GM12878 (cell line): ENCODE results near the gene TENT4B. TPM values are rescaled to one million over a fixed set of nuclear protein-coding genes. Genes with fewer than 3 reads are reported as not detected.

Experiments
- ATAC-seq: fragments of 200-7000 bp; cut with Tn5 transposase; 3 replicates; pipeline ENCODE4 v1.9.1; 2020; ENCODE audit warnings: mild to moderate bottlenecking, moderate library complexity
- BruUV-seq: library from RNA; stranded (reverse); fragments of 400-500 nt; replicated peaks from 2 replicates; lab custom pipeline; 2021; lab: Mats Ljungman, UMichigan
- CTCF ChIA-PET: fragments of 300-600 bp; sonication (Branson Sonifier 250); formaldehyde crosslinking; extraction: SDS; loops from one replicate; lab custom pipeline; 2021; ENCODE audit warnings: inconsistent platforms; lab: Yijun Ruan, JAX
- POLR2A ChIA-PET: fragments of 350-600 bp; formaldehyde crosslinking; extraction: SDS; loops from one replicate; lab custom pipeline; 2021; ENCODE audit warnings: inconsistent platforms; lab: Charles Lee
- RAD21 ChIA-PET: fragments of 300-600 bp; sonication (Branson Sonifier 250); formaldehyde crosslinking; loops from one replicate; lab custom pipeline; 2023; ENCODE audit warnings: antibody characterized with exemption; ENCODE audit not compliant: unreplicated experiment; lab: Charles Lee
- SMC1A ChIA-PET: fragments of 300-600 bp; sonication (Branson Sonifier 250); formaldehyde crosslinking; loops from one replicate; lab custom pipeline; 2023; ENCODE audit not compliant: unreplicated experiment, uncharacterized antibody; lab: Charles Lee
- DNase-seq: peaks from one replicate; pipeline ENCODE4 v3.0.0-alpha.2; 2011; ENCODE audit warnings: low read depth, low spot score
- FAIRE-seq: peaks from 3 replicates; lab custom pipeline; 2011; peaks lifted over from hg19 to GRCh38; lab: Jason Lieb, UNC
- H2AFZ ChIP-seq: 2 replicates; pipeline ENCODE4 v1.6.0; 2011; ENCODE audit warnings: low read depth, low read length, control low read depth; ENCODE audit not compliant: control insufficient read depth
- H3K27ac ChIP-seq: 2 replicates; pipeline ENCODE4 v1.5.1; 2011; ENCODE audit warnings: control low read depth; ENCODE audit not compliant: control insufficient read depth, insufficient read depth
- H3K27me3 ChIP-seq, 2 experiments: replicated peaks in 1 of 2; 2 replicates each; pipeline versions ENCODE4 v1.6.0 to v1.6.1; 2011; ENCODE audit warnings: low read length in 1 of 2; ENCODE audit not compliant: control insufficient read depth in 2 of 2, insufficient read depth in 2 of 2
- H3K36me3 ChIP-seq, 2 experiments: 2 replicates each; pipeline ENCODE4 v1.5.1; 2011; ENCODE audit warnings: low read length in 1 of 2; ENCODE audit not compliant: control insufficient read depth in 2 of 2, insufficient read depth in 2 of 2
- H3K4me1 ChIP-seq: 2 replicates; pipeline ENCODE4 v1.6.1; 2011; ENCODE audit warnings: mild to moderate bottlenecking, low read length, moderate library complexity, mixed read lengths; ENCODE audit not compliant: control insufficient read depth, insufficient read depth
- H3K4me2 ChIP-seq: 2 replicates; pipeline ENCODE4 v1.6.0; 2011; ENCODE audit warnings: control low read depth; ENCODE audit not compliant: control insufficient read depth, insufficient read depth
- H3K4me3 ChIP-seq: fragments of 200-600 bp; sonication (generic); 2 replicates; pipeline ENCODE4 v1.5.1; 2016
- H3K79me2 ChIP-seq: 2 replicates; pipeline ENCODE4 v1.6.0; 2011; ENCODE audit warnings: low read length; ENCODE audit not compliant: control insufficient read depth, insufficient read depth
- H3K9ac ChIP-seq: 2 replicates; pipeline ENCODE4 v1.8.0; 2011; ENCODE audit warnings: low read length, control low read depth, mixed read lengths; ENCODE audit not compliant: control insufficient read depth, insufficient read depth
- H3K9me3 ChIP-seq: replicated peaks from 3 replicates; pipeline ENCODE4 v1.5.1; 2011; ENCODE audit warnings: mild to moderate bottlenecking, low read length; ENCODE audit not compliant: control insufficient read depth, insufficient read depth
- H4K20me1 ChIP-seq: 2 replicates; pipeline ENCODE4 v1.6.0; 2011; ENCODE audit not compliant: control insufficient read depth, insufficient read depth
- BRCA1 ChIP-seq: IDR thresholded peaks from 2 replicates; pipeline ENCODE4 v1.6.1; 2011; ENCODE audit warnings: low read depth, low read length, improper control_type of control experiment
- CEBPB ChIP-seq, 2 experiments: fragments of 150-350 bp in 1 of 2; IDR thresholded peaks; 2 replicates each; pipeline ENCODE4 v1.6.1; 2012 to 2014; ENCODE audit warnings: low read depth in 2 of 2, low read length in 2 of 2, borderline replicate concordance in 1 of 2, inconsistent platforms in 1 of 2
- FOXK2 ChIP-seq: fragments of 450-650 bp; IDR thresholded peaks from 2 replicates; pipeline ENCODE4 v1.6.1; 2017; ENCODE audit warnings: mild to moderate bottlenecking, moderate library complexity
- IRF4 ChIP-seq: IDR thresholded peaks from 2 replicates; pipeline ENCODE4 v1.6.1; 2011; ENCODE audit warnings: low read depth, low read length
- RUNX3 ChIP-seq: IDR thresholded peaks from 2 replicates; pipeline ENCODE4 v1.6.1; 2012; ENCODE audit warnings: low read length, inconsistent platforms
- TARDBP ChIP-seq: IDR thresholded peaks from 2 replicates; pipeline ENCODE4 v1.6.1; 2016; ENCODE audit warnings: borderline replicate concordance
- TBL1XR1 ChIP-seq: IDR thresholded peaks from 2 replicates; pipeline ENCODE4 v1.6.1; 2012; ENCODE audit warnings: low read depth, low read length, improper control_type of control experiment
- TCF12 ChIP-seq: IDR thresholded peaks from 2 replicates; pipeline ENCODE4 v1.6.1; 2011; ENCODE audit warnings: low read depth, mild to moderate bottlenecking, low read length
- TCF3 ChIP-seq: IDR thresholded peaks from 2 replicates; pipeline ENCODE4 v1.6.1; 2012; ENCODE audit warnings: low read depth, mild to moderate bottlenecking, low read length, borderline replicate concordance; ENCODE audit not compliant: insufficient read depth
- USF1 ChIP-seq: IDR thresholded peaks from 2 replicates; pipeline ENCODE4 v1.6.1; 2011; ENCODE audit warnings: borderline replicate concordance, low read depth, mild to moderate bottlenecking, moderate library complexity, mixed read lengths, low read length; ENCODE audit not compliant: insufficient read depth; ENCODE audit errors: extremely low read length
- USF2 ChIP-seq: IDR thresholded peaks from 2 replicates; pipeline ENCODE4 v1.6.1; 2011; ENCODE audit warnings: low read depth, low read length, improper control_type of control experiment, borderline replicate concordance
- ZBTB4 ChIP-seq: fragments of 450-650 bp; formaldehyde crosslinking; IDR thresholded peaks from 2 replicates; pipeline ENCODE4 v1.4.0; 2022; ENCODE audit warnings: mild to moderate bottlenecking, moderate library complexity
- WGBS: methylation state at CpG from one replicate; pipeline ENCODE4 v1.1.6; 2016; ENCODE audit warnings: low lambda C conversion rate; ENCODE audit not compliant: insufficient replicate concordance, insufficient coverage; ENCODE audit errors: missing lambda C conversion rate; 5-methylcytosine and 5-hydroxymethylcytosine counted together
- in situ Hi-C: fragments of 300-500 bp; cut with MboI; formaldehyde crosslinking; loops from 9 replicates; pipeline ENCODE4 v1.14.3; 2018; ENCODE audit warnings: mixed read lengths
- intact Hi-C: fragments of 100-400 bp; cut with micrococcal nuclease; formaldehyde crosslinking; loops from one replicate; pipeline ENCODE4 v1.14.2; 2022; ENCODE audit not compliant: unreplicated experiment
- polyA plus RNA-seq, 11 experiments: library from polyadenylated mRNA; depleted of rRNA in 4 of 11; unstranded in 6 of 11; stranded (reverse) in 5 of 11; fragments of >200 nt; fragmentation: Nextera tagmentation in 4 of 11; fragmentation: Illumina TruSeq in 1 of 11; extraction: Ambion mirVana in 4 of 11; extraction: Trizol in 1 of 11; gene quantifications; 1 replicate in 1 of 11; 2 replicates in 10 of 11; pipeline versions ENCODE4 v1.2.1 to v1.2.3, GENCODE V29; 2011 to 2016; ENCODE audit warnings: inconsistent platforms in 2 of 11, missing spikeins in 2 of 11, low read depth in 1 of 11
- total RNA-seq, 4 experiments: library from RNA; depleted of rRNA in 3 of 4; stranded (reverse); fragments of >200 nt in 3 of 4; fragmentation: Illumina TruSeq in 1 of 4; extraction: Trizol in 1 of 4; gene quantifications; 2 replicates each; pipeline versions ENCODE4 v1.2.1 to v1.2.3, GENCODE V29; 2013 to 2021
- TF ChIP-seq, protein P1 (sequence below): IDR thresholded peaks from 2 replicates; pipeline ENCODE4 v1.6.1; 2012; ENCODE audit warnings: mild to moderate bottlenecking, low read depth, low read length

Gene TENT4B
- total and polyA plus RNA-seq, 10 of the 15 experiments (the other 5 are each of a cell fraction or from before 2014, with no cell fraction given), result 4.4 to 16.7 (median 10.8) TPM

DNA sequence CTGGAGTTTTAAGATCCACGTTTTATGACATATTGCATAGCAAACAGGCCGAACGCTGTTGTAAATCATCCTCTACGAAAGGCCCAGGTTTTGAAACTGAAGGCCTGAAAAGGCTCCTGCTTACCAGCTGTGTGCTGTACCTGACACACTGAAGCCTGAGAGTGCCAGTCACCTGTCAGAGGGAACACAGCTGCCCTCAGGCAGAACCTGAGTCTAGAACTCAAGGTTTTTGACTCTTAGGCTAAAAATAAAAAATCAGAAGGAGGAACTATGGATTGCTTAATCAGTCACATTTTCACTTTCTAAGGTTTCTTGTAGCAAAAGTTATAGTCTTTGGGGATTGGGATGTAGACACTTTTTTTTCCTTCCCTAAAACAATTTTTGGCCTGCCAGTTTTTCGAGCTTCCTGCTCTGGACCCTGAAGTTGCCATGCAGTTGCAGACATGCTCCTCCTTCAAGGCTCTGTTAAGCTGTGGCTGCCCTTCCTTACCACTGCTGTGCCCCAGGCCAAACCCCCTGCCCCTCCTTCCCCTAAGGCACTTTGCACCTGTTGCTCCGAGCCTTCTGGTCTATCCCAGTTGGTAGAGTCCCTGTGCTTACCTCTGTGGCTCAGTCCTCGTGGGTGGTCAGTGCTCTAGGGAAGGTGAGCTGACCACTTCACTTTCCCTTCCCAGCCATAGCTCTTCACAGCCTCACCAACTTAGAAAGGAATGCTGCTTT lies 56.6 kb downstream of the TENT4B start:
- peak; percentile 12; the same call in 2 of the 3 replicates for ATAC-seq
- H3K9ac ChIP-seq, result no peak overlapping the region; the same call in none of the 2 replicates
- 53% methylated on average over 7 of the region's 7 CpGs for WGBS
- ChIA-PET POLR2A (interaction anchor here (1.5 to 5.3 kb wide), 3 partner anchors 58 to 185 kb away, joined by 3 to 26 read pairs (median 10); partner anchors contain the start of genes CNEP1R1 and HEATR3), SMC1A (interaction anchor here (0.7 to 7.8 kb wide), 43 partner anchors 8 to 602 kb away, joined by 3 to 263 read pairs (median 7); partner anchors contain the start of genes CNEP1R1 and HEATR3), CTCF (interaction anchor here (0.6 to 11.8 kb wide), 53 partner anchors 8 to 596 kb away, joined by 3 to 422 read pairs (median 7); partner anchors contain the start of genes CNEP1R1, HEATR3 and TENT4B), RAD21 (interaction anchor here (0.6 to 7.1 kb wide), 34 partner anchors 8 to 597 kb away, joined by 3 to 309 read pairs (median 5); partner anchors contain the start of genes CNEP1R1 and HEATR3)
- intact Hi-C loops (loop anchor here (1.0 to 10.0 kb wide), 7 partner anchors 55 to 595 kb away; partner anchors contain the start of gene CNEP1R1), in situ Hi-C loops (loop anchor here (5.0 kb wide), 3 partner anchors 142 to 187 kb away; partner anchors contain the start of gene HEATR3)
- no peaks in the 10 kb centered on the region for H4K20me1 ChIP-seq
- H3K9me3 ChIP-seq, result no peaks in the 10 kb centered on the region
- H3K27ac ChIP-seq, result peak overlapping the region; percentile 61
- H3K27me3 ChIP-seq, result no peaks in the 10 kb centered on the region
- H3K4me3 ChIP-seq, result no peak overlapping the region; the same call in 1 of the 2 replicates
- no peak overlapping the region for H2AFZ ChIP-seq
- peaks cover 18% of the 10 kb centered on the region for H3K4me1 ChIP-seq
- FAIRE-seq, result no peak
- peaks cover 28% of the 10 kb centered on the region for H3K79me2 ChIP-seq
- H3K4me2 ChIP-seq, result peak overlapping the region; percentile 67
- no TSS peak for BruUV-seq
- peaks cover 2 to 7% of the 10 kb centered on the region in 2 experiments; a peak in 3 of 4 replicates for H3K36me3 ChIP-seq
- no peak for DNase-seq
- no peak for TF ChIP-seq BRCA1
- no peak for TF ChIP-seq ZBTB4
- TF ChIP-seq TCF12, result peak; percentile 70
- TF ChIP-seq, protein P1, sequence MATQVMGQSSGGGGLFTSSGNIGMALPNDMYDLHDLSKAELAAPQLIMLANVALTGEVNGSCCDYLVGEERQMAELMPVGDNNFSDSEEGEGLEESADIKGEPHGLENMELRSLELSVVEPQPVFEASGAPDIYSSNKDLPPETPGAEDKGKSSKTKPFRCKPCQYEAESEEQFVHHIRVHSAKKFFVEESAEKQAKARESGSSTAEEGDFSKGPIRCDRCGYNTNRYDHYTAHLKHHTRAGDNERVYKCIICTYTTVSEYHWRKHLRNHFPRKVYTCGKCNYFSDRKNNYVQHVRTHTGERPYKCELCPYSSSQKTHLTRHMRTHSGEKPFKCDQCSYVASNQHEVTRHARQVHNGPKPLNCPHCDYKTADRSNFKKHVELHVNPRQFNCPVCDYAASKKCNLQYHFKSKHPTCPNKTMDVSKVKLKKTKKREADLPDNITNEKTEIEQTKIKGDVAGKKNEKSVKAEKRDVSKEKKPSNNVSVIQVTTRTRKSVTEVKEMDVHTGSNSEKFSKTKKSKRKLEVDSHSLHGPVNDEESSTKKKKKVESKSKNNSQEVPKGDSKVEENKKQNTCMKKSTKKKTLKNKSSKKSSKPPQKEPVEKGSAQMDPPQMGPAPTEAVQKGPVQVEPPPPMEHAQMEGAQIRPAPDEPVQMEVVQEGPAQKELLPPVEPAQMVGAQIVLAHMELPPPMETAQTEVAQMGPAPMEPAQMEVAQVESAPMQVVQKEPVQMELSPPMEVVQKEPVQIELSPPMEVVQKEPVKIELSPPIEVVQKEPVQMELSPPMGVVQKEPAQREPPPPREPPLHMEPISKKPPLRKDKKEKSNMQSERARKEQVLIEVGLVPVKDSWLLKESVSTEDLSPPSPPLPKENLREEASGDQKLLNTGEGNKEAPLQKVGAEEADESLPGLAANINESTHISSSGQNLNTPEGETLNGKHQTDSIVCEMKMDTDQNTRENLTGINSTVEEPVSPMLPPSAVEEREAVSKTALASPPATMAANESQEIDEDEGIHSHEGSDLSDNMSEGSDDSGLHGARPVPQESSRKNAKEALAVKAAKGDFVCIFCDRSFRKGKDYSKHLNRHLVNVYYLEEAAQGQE, result no peak
- no peak for TF ChIP-seq TBL1XR1
- TF ChIP-seq TCF3, result peak; percentile 83; the same call in 1 of the 2 replicates
- TF ChIP-seq CEBPB (IDR thresholded peaks at IDR 0.05; ENCODE audit: borderline replicate concordance in 1 of 2, low read depth in 2 of 2, low read length in 2 of 2), result peak in 1 of 2 experiments; percentile 17; a peak in 1 of 4 replicates
- no peak for TF ChIP-seq USF1
- no peak for TF ChIP-seq USF2
- peak; percentile 26 for TF ChIP-seq RUNX3
- no peak for TF ChIP-seq TARDBP
- TF ChIP-seq IRF4, result no peak
- no peak for TF ChIP-seq FOXK2
